ENCODE results near the gene PPM1N.

PPM1N gene

GRCh38 chr19:45492627-45493470 lies 5.4 kb upstream of the PPM1N start:
- DNase-seq, result peak; percentile 51

GRCh38 chr19:45494261-45494916 lies 3.9 kb upstream of the PPM1N start:
- no peak for DNase-seq

GRCh38 chr19:45495178-45495577 lies 3.1 kb upstream of the PPM1N start:
- no peak for DNase-seq

- no peak for DNase-seq
Measured at GRCh38 chr19:45496349-45496953, 1.8 kb upstream of the PPM1N start.

- DNase-seq, result no peak
Measured at GRCh38 chr19:45497791-45498190, 452 bp upstream of the PPM1N start.

- DNase-seq, result no peak
Measured at GRCh38 chr19:45499196-45500180, 1.2 kb downstream of the PPM1N start.

GRCh38 chr19:45500918-45501729 lies 2.9 kb downstream of the PPM1N start:
- DNase-seq, result no peak

- no peak for DNase-seq
Measured at GRCh38 chr19:45501730-45502014, 3.4 kb downstream of the PPM1N start.

GRCh38 chr19:45502111-45502510 lies 3.9 kb downstream of the PPM1N start:
- DNase-seq, result no peak

- DNase-seq, result no peak
Measured at GRCh38 chr19:45503909-45504308, 5.7 kb downstream of the PPM1N start.

GRCh38 chr19:45505151-45505995 lies 7.1 kb downstream of the PPM1N start:
- peak; percentile 55 for DNase-seq

- DNase-seq, result no peak
Measured at GRCh38 chr19:45505996-45506245, 7.7 kb downstream of the PPM1N start.

- DNase-seq, result peak; percentile 92
Measured at GRCh38 chr19:45506246-45506988, 8.2 kb downstream of the PPM1N start.

GRCh38 chr19:45506989-45507871 lies 9.0 kb downstream of the PPM1N start, which contains the start of gene VASP:
Gene VASP (plus strand): TSS chr19:45507479. CDS start chr19:45507772, 293 bp downstream.
- DNase-seq, result peak; percentile 86

GRCh38 chr19:45507872-45508416 lies 9.7 kb downstream of the PPM1N start:
- DNase-seq, result no peak

- DNase-seq, result peak; percentile 44
Measured at GRCh38 chr19:45508417-45508860, 10.2 kb downstream of the PPM1N start.

GRCh38 chr19:45508861-45509691 lies 10.8 kb downstream of the PPM1N start:
- DNase-seq, result peak; percentile 66

- DNase-seq, result no peak
Measured at GRCh38 chr19:45509692-45510015, 11.4 kb downstream of the PPM1N start.

Data from fibroblast of upper back skin (primary cell).